Measurements from ENCODE around the gene RPTOR. TPM values are rescaled to one million over a fixed set of nuclear protein-coding genes. Genes with fewer than 3 reads are reported as not detected.
A peak's percentile ranks its signal among the peaks of the same experiment; 100 is the strongest.

The RPTOR gene
- total RNA-seq, 1 donor from 2014 or later = 53.7 TPM

GRCh38 chr17:80898716-80899115, 354.1 kb downstream of the RPTOR start:
- no peak for TF ChIP-seq CTCF (IDR thresholded peaks at IDR 0.05; ENCODE audit: unreplicated experiment)
- Mint-ChIP-seq H3K4me1 (no peaks in the 10 kb centered on the region), H3K27ac (no peak overlapping the region), H3K4me3 (no peak overlapping the region), H3K9me3 (no peaks in the 10 kb centered on the region), H3K36me3 (peaks cover 18% of the 10 kb centered on the region), H3K27me3 (ENCODE audit: low read depth) (no peaks in the 10 kb centered on the region)
- DNase-seq (ENCODE audit: low spot score in 2 of 2, unreplicated experiment in 2 of 2) = no peak

- DNase-seq (ENCODE audit: low spot score in 2 of 2, unreplicated experiment in 2 of 2) = no peak
- Mint-ChIP-seq H3K4me1 (no peaks in the 10 kb centered on the region), H3K36me3 (peaks cover 18% of the 10 kb centered on the region), H3K9me3 (no peaks in the 10 kb centered on the region), H3K27ac (no peak overlapping the region), H3K27me3 (ENCODE audit: low read depth) (no peaks in the 10 kb centered on the region), H3K4me3 (no peak overlapping the region)
- peak; percentile 46 for TF ChIP-seq CTCF (IDR thresholded peaks at IDR 0.05; ENCODE audit: unreplicated experiment)
Observed at GRCh38 chr17:80899402-80900268, 355.0 kb downstream of the RPTOR start.

- H3K9me3 Mint-ChIP-seq = no peaks in the 10 kb centered on the region
- no peak for TF ChIP-seq CTCF (IDR thresholded peaks at IDR 0.05; ENCODE audit: unreplicated experiment)
- no peak for DNase-seq (ENCODE audit: low spot score in 2 of 2, unreplicated experiment in 2 of 2)
- H3K4me3 Mint-ChIP-seq = no peak overlapping the region
- peaks cover 14% of the 10 kb centered on the region for H3K36me3 Mint-ChIP-seq
- no peak overlapping the region for H3K27ac Mint-ChIP-seq
- no peaks in the 10 kb centered on the region for H3K27me3 Mint-ChIP-seq (ENCODE audit: low read depth)
- no peaks in the 10 kb centered on the region for H3K4me1 Mint-ChIP-seq
Observed at GRCh38 chr17:80901319-80901718, 356.7 kb downstream of the RPTOR start.

GRCh38 chr17:80902197-80902962, 357.7 kb downstream of the RPTOR start:
- TF ChIP-seq CTCF (IDR thresholded peaks at IDR 0.05; ENCODE audit: unreplicated experiment) = no peak
- Mint-ChIP-seq H3K4me1 (no peaks in the 10 kb centered on the region), H3K27me3 (ENCODE audit: low read depth) (no peaks in the 10 kb centered on the region), H3K4me3 (no peak overlapping the region), H3K9me3 (no peaks in the 10 kb centered on the region), H3K36me3 (peaks cover 12% of the 10 kb centered on the region), H3K27ac (no peak overlapping the region)
- DNase-seq (ENCODE audit: low spot score in 2 of 2, unreplicated experiment in 2 of 2) = no peak

- no peaks in the 10 kb centered on the region for H3K9me3 Mint-ChIP-seq
- H3K4me3 Mint-ChIP-seq = no peak overlapping the region
- TF ChIP-seq CTCF (IDR thresholded peaks at IDR 0.05; ENCODE audit: unreplicated experiment) = no peak
- H3K27ac Mint-ChIP-seq = no peak overlapping the region
- peaks cover 15% of the 10 kb centered on the region for H3K36me3 Mint-ChIP-seq
- no peaks in the 10 kb centered on the region for H3K4me1 Mint-ChIP-seq
- H3K27me3 Mint-ChIP-seq (ENCODE audit: low read depth) = no peaks in the 10 kb centered on the region
- no peak for DNase-seq (ENCODE audit: low spot score in 2 of 2, unreplicated experiment in 2 of 2)
Observed at GRCh38 chr17:80902963-80903611, 358.4 kb downstream of the RPTOR start.

Data from mesothelial cell of epicardium (in vitro differentiated cells).